Stimulated activated CD4-positive, alpha-beta T cell treated with anti-CD3 and anti-CD28 coated beads, Interleukin-15, amount 100 ng/mL, for 48 hours (primary cell): ENCODE measurements around the gene PCDHGA1.
A peak's percentile ranks its signal among the peaks of the same experiment; 100 is the strongest.
"Not testable (repeated sequence)": the region's sequence is repeated elsewhere in the genome, so short reads cannot be mapped to it uniquely, and the experiment has no call there.

Source experiments
- DNase-seq, 2 donors: peaks; one replicate each; pipeline ENCODE4 v3.0.0-alpha.2; 2020; ENCODE audit warnings: low read depth in 2 of 2

Gene PCDHGA1

GRCh38 chr5:141409598-141410306 is 79.4 kb downstream of the PCDHGA1 start:
- DNase-seq, result no peak

- DNase-seq, result no peak
Measured at GRCh38 chr5:141411575-141411974, 81.3 kb downstream of the PCDHGA1 start.

GRCh38 chr5:141412854-141413539 is 82.7 kb downstream of the PCDHGA1 start, which contains the start of gene PCDHGA10:
Gene PCDHGA10, plus strand, starts transcription at chr5:141412987. Its CDS starts 189 bp downstream, at chr5:141413176.
- DNase-seq, result peak; percentile 31 to 39

GRCh38 chr5:141413540-141414069 is 83.3 kb downstream of the PCDHGA1 start:
- no peak for DNase-seq

- not testable (repeated sequence) for DNase-seq
Measured at GRCh38 chr5:141414548-141415274, 84.4 kb downstream of the PCDHGA1 start.

- DNase-seq, result not testable (repeated sequence)
Measured at GRCh38 chr5:141415275-141415618, 84.9 kb downstream of the PCDHGA1 start.

- DNase-seq, result peak; percentile 35 to 39
Measured at GRCh38 chr5:141417494-141418172, 87.3 kb downstream of the PCDHGA1 start, which contains the start of gene PCDHGB7. Gene PCDHGB7, plus strand, starts transcription at chr5:141417677. Its CDS starts 183 bp downstream, at chr5:141417860.

- no peak for DNase-seq
Measured at GRCh38 chr5:141419074-141419880, 89.0 kb downstream of the PCDHGA1 start.

GRCh38 chr5:141420855-141421488 is 90.7 kb downstream of the PCDHGA1 start, which contains the start of gene PCDHGA11:
Gene PCDHGA11, plus strand, starts transcription at chr5:141421051. Its CDS starts 177 bp downstream, at chr5:141421228.
- DNase-seq, result peak in 1 of 2 donors; percentile 36

- DNase-seq, result no peak
Measured at GRCh38 chr5:141421489-141421855, 91.2 kb downstream of the PCDHGA1 start.

- DNase-seq, result no peak
Measured at GRCh38 chr5:141422742-141423291, 92.5 kb downstream of the PCDHGA1 start.

GRCh38 chr5:141427783-141428426 is 97.6 kb downstream of the PCDHGA1 start:
- DNase-seq, result no peak

- peak in 1 of 2 donors; percentile 25 for DNase-seq
Measured at GRCh38 chr5:141430332-141431113, 100.2 kb downstream of the PCDHGA1 start, which contains the start of gene PCDHGA12. Gene PCDHGA12, plus strand, starts transcription at chr5:141430507. Its CDS starts 253 bp downstream, at chr5:141430760.

GRCh38 chr5:141431286-141431685 is 101.0 kb downstream of the PCDHGA1 start:
- no peak for DNase-seq

- DNase-seq, result not testable (repeated sequence)
Measured at GRCh38 chr5:141432308-141432707, 102.0 kb downstream of the PCDHGA1 start.

GRCh38 chr5:141432726-141433125 is 102.4 kb downstream of the PCDHGA1 start:
- DNase-seq, result not testable (repeated sequence)

- DNase-seq, result no peak
Measured at GRCh38 chr5:141434006-141434405, 103.7 kb downstream of the PCDHGA1 start.

- no peak for DNase-seq
Measured at GRCh38 chr5:141437221-141437620, 106.9 kb downstream of the PCDHGA1 start.
